ENCODE data around the gene PCBP2. TPM values are rescaled to one million over a fixed set of nuclear protein-coding genes. Genes with fewer than 3 reads are reported as not detected.
A peak's percentile ranks its signal among the peaks of the same experiment; 100 is the strongest.

The PCBP2 gene
- polyA plus RNA-seq, 3 donors: 79.6 to 588 (median 81.9) TPM

GRCh38 chr12:53472056-53472582, 20.2 kb downstream of the PCBP2 start:
- peak overlapping the region in 1 of 2 donors; percentile 26 for H3K27ac ChIP-seq (ENCODE audit: low read depth in 1 of 2, low read length in 2 of 2)
- H3K4me3 ChIP-seq (replicated peaks in 1 of 3; ENCODE audit: low read depth in 2 of 3, low read length in 3 of 3): no peak overlapping the region
- peaks cover 96 to 99% of the 10 kb centered on the region in 2 donors for H3K36me3 ChIP-seq (replicated peaks in 1 of 2; ENCODE audit: control insufficient read depth in 1 of 2, insufficient read depth in 2 of 2, low read length in 2 of 2)
- no peaks in the 10 kb centered on the region for H3K9me3 ChIP-seq (replicated peaks in 1 of 2; ENCODE audit: control insufficient read depth in 1 of 2, insufficient read depth in 1 of 2, low read length in 2 of 2)
- no peak overlapping the region for H3K4me3 Mint-ChIP-seq
- intact Hi-C loops (cut with micrococcal nuclease): no loop called here
- no peak overlapping the region for H2AFZ ChIP-seq (ENCODE audit: insufficient read depth, low read depth, low read length, poor library complexity, severe bottlenecking)
- peaks cover 0 to 2% (median 0%) of the 10 kb centered on the region in 3 donors for H3K27me3 Mint-ChIP-seq (ENCODE audit: low read depth in 3 of 3)
- H3K36me3 Mint-ChIP-seq: peaks cover 88 to 99% of the 10 kb centered on the region in 2 donors
- peaks cover 93% of the 10 kb centered on the region for H3K79me2 ChIP-seq (ENCODE audit: insufficient read depth, low read length)
- H3K9me3 Mint-ChIP-seq: no peaks in the 10 kb centered on the region
- H3K4me1 Mint-ChIP-seq: no peaks in the 10 kb centered on the region
- H3K27me3 ChIP-seq (ENCODE audit: control insufficient read depth in 2 of 2, insufficient read depth in 2 of 2, low read length in 2 of 2): no peaks in the 10 kb centered on the region
- H3K27ac Mint-ChIP-seq: peak overlapping the region in 1 of 7 donors; percentile 3
- DNase-seq: no peak
- no CpG with 5 or more reads among the region's 1 CpG for WGBS (ENCODE audit: insufficient coverage)
- H3K4me2 ChIP-seq (replicated peaks; ENCODE audit: extremely low read depth, low read length, poor library complexity, severe bottlenecking): no peak overlapping the region
- H3K4me1 ChIP-seq (ENCODE audit: control insufficient read depth in 1 of 2, insufficient read depth in 2 of 2, low read length in 2 of 2): no peaks in the 10 kb centered on the region
- H4K20me1 ChIP-seq (ENCODE audit: insufficient read depth, low read length): peaks cover 95% of the 10 kb centered on the region
- no peak overlapping the region for H3K9ac ChIP-seq (ENCODE audit: insufficient read depth, low read length, poor library complexity, severe bottlenecking)
- no peak for TF ChIP-seq CTCF (IDR thresholded peaks at IDR 0.05)

DNA sequence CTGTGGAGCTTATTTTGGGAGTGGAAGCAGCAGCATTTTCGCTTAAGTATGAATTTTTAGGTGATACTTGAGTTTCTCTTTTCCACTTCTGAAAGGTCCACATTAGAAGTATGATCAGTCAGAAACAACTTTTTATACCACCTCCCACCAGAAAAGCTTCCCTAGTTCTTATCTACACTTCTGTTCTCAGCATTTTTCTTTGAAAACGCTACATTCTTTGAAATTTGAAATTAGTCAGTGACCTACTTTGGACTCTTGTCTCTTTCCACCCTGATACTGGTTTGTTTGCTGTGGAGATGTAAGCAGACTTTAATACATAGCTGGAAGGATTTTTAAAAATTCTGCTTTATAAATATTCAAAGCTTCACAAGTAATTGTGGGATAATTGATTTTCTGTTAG, 22.2 kb downstream of the PCBP2 start:
- Histone ChIP-seq H2AFZ (ENCODE audit: insufficient read depth, low read depth, low read length, poor library complexity, severe bottlenecking) (no peak overlapping the region), H3K27me3 (ENCODE audit: control insufficient read depth in 2 of 2, insufficient read depth in 2 of 2, low read length in 2 of 2) (no peaks in the 10 kb centered on the region), H4K20me1 (ENCODE audit: insufficient read depth, low read length) (peaks cover 95% of the 10 kb centered on the region), H3K27ac (ENCODE audit: low read depth in 1 of 2, low read length in 2 of 2) (no peak overlapping the region), H3K36me3 (replicated peaks in 1 of 2; ENCODE audit: control insufficient read depth in 1 of 2, insufficient read depth in 2 of 2, low read length in 2 of 2) (peaks cover 94 to 99% of the 10 kb centered on the region in 2 donors), H3K4me1 (ENCODE audit: control insufficient read depth in 1 of 2, insufficient read depth in 2 of 2, low read length in 2 of 2) (no peaks in the 10 kb centered on the region), H3K79me2 (ENCODE audit: insufficient read depth, low read length) (peaks cover 88% of the 10 kb centered on the region), H3K9me3 (replicated peaks in 1 of 2; ENCODE audit: control insufficient read depth in 1 of 2, insufficient read depth in 1 of 2, low read length in 2 of 2) (no peaks in the 10 kb centered on the region), H3K9ac (ENCODE audit: insufficient read depth, low read length, poor library complexity, severe bottlenecking) (no peak overlapping the region), H3K4me3 (replicated peaks in 1 of 3; ENCODE audit: low read depth in 2 of 3, low read length in 3 of 3) (no peak overlapping the region), H3K4me2 (replicated peaks; ENCODE audit: extremely low read depth, low read length, poor library complexity, severe bottlenecking) (no peak overlapping the region)
- Mint-ChIP-seq H3K4me3 (no peak overlapping the region), H3K36me3 (peaks cover 76 to 99% of the 10 kb centered on the region in 2 donors), H3K4me1 (no peaks in the 10 kb centered on the region), H3K9me3 (no peaks in the 10 kb centered on the region), H3K27me3 (ENCODE audit: low read depth in 3 of 3) (no peaks in the 10 kb centered on the region), H3K27ac (peak overlapping the region in 1 of 7 donors; percentile 34)
- WGBS (ENCODE audit: insufficient coverage): no CpG with 5 or more reads among the region's 2 CpGs
- intact Hi-C loops (cut with micrococcal nuclease): no loop called here
- no peak for TF ChIP-seq CTCF (IDR thresholded peaks at IDR 0.05)
- DNase-seq: no peak

Measured in CD14-positive monocyte (primary cell).